B cell (primary cell): Measurements from ENCODE around the gene HSD17B4. TPM values are rescaled to one million over a fixed set of nuclear protein-coding genes. Genes with fewer than 3 reads are reported as not detected.

Experiments used
- ATAC-seq: fragments of 200-7000 bp; cut with Tn5 transposase; one replicate; pipeline ENCODE4 v1.10.0; 2021; ENCODE audit warnings: low read depth, mild to moderate bottlenecking, moderate number of reproducible peaks, moderate library complexity
- CTCF ChIA-PET: fragments of 350-600 bp; sonication (Branson Sonifier 250); formaldehyde crosslinking; loops from one replicate; lab custom pipeline; 2021; ENCODE audit warnings: antibody characterized with exemption, inconsistent platforms; lab: Charles Lee
- POLR2A ChIA-PET: fragments of 350-600 bp; sonication (Branson Sonifier 250); formaldehyde crosslinking; loops from one replicate; lab custom pipeline; 2021; ENCODE audit warnings: antibody characterized with exemption; lab: Charles Lee
- DNase-seq: peaks from one replicate; pipeline ENCODE4 v3.0.0; 2013
- H2AFZ ChIP-seq: 2 replicates; pipeline ENCODE4 v1.6.1; 2012; ENCODE audit warnings: mild to moderate bottlenecking, low read depth, low read length; ENCODE audit not compliant: insufficient read depth, poor library complexity, severe bottlenecking
- H3K27ac ChIP-seq, 2 donors: 1 replicate in 1 of 2; 2 replicates in 1 of 2; pipeline ENCODE4 v1.5.1; 2012 to 2013; ENCODE audit warnings: low read length in 2 of 2, mild to moderate bottlenecking in 2 of 2, moderate library complexity in 1 of 2
- H3K27me3 ChIP-seq, 4 experiments: fragments of 200-600 bp in 1 of 4; sonication (generic) in 1 of 4; replicated peaks in 1 of 4; 1 replicate in 2 of 4; 2 replicates in 2 of 4; pipeline versions ENCODE4 v1.6.1 to v1.7.0; 2013 to 2016; ENCODE audit warnings: low read length in 3 of 4, mild to moderate bottlenecking in 2 of 4, mixed read lengths in 1 of 4, moderate library complexity in 1 of 4; ENCODE audit not compliant: insufficient read depth in 4 of 4, control insufficient read depth in 3 of 4; ENCODE audit errors: control extremely low read depth in 1 of 4
- H3K36me3 ChIP-seq, 2 experiments: replicated peaks in 1 of 2; 1 replicate in 1 of 2; 2 replicates in 1 of 2; pipeline versions ENCODE4 v1.6.1 to v1.7.1; 2013; ENCODE audit warnings: low read length in 1 of 2; ENCODE audit not compliant: insufficient read depth in 2 of 2, control insufficient read depth in 1 of 2; ENCODE audit errors: control extremely low read depth in 1 of 2, extremely low read depth in 1 of 2
- H3K4me1 ChIP-seq, 2 donors: fragments of 200-600 bp in 1 of 2; sonication (generic) in 1 of 2; 1 replicate in 1 of 2; 2 replicates in 1 of 2; pipeline versions ENCODE4 v1.5.1 to v1.6.1; 2013 to 2017; ENCODE audit warnings: low read length in 2 of 2; ENCODE audit not compliant: control insufficient read depth in 2 of 2, insufficient read depth in 2 of 2
- H3K4me2 ChIP-seq: replicated peaks from 2 replicates; pipeline ENCODE3; 2012; ENCODE audit warnings: mild to moderate bottlenecking, low read depth, low read length; ENCODE audit not compliant: poor library complexity, severe bottlenecking
- H3K4me3 ChIP-seq, 5 experiments: fragments of 200-600 bp in 1 of 5; sonication (generic) in 1 of 5; 1 replicate in 3 of 5; 2 replicates in 2 of 5; pipeline versions ENCODE4 v1.5.1 to v1.7.0; 2011 to 2016; ENCODE audit warnings: low read length in 4 of 5, mild to moderate bottlenecking in 4 of 5, low read depth in 2 of 5, control low read depth in 1 of 5, moderate library complexity in 1 of 5; ENCODE audit not compliant: insufficient read depth in 1 of 5; ENCODE audit errors: control extremely low read depth in 1 of 5, extremely low read depth in 1 of 5
- H3K79me2 ChIP-seq: fragments of 200-600 bp; sonication (generic); one replicate; pipeline ENCODE4 v1.6.0; 2016; ENCODE audit warnings: low read length; ENCODE audit not compliant: control insufficient read depth, insufficient read depth
- H3K9ac ChIP-seq: fragments of 200-600 bp; sonication (generic); 2 replicates; pipeline ENCODE4 v1.6.1; 2017; ENCODE audit warnings: mild to moderate bottlenecking, low read length, moderate library complexity
- H3K9me3 ChIP-seq, 3 donors: one replicate each; pipeline versions ENCODE4 v1.6.1 to v1.7.1; 2013; ENCODE audit warnings: low read length in 2 of 3; ENCODE audit not compliant: control insufficient read depth in 2 of 3, insufficient read depth in 1 of 3; ENCODE audit errors: control extremely low read depth in 1 of 3
- H4K20me1 ChIP-seq: 2 replicates; pipeline ENCODE4 v1.6.0; 2012; ENCODE audit warnings: mild to moderate bottlenecking, low read length; ENCODE audit not compliant: insufficient read depth, control insufficient read depth, poor library complexity, severe bottlenecking
- H3K27ac Mint-ChIP-seq: one replicate; pipeline ENCODE4 v1.8.0; 2021; ENCODE audit warnings: mixed read lengths
- H3K27me3 Mint-ChIP-seq: one replicate; pipeline ENCODE4 v1.8.0; 2021; ENCODE audit warnings: mixed read lengths
- H3K4me1 Mint-ChIP-seq: one replicate; pipeline ENCODE4 v1.8.0; 2021; ENCODE audit warnings: mixed read lengths
- H3K4me3 Mint-ChIP-seq: one replicate; pipeline ENCODE4 v1.8.0; 2021; ENCODE audit warnings: mixed read lengths
- H3K9me3 Mint-ChIP-seq: one replicate; pipeline ENCODE4 v1.8.0; 2022; ENCODE audit warnings: mixed read lengths; ENCODE audit not compliant: insufficient read depth
- CTCF ChIP-seq: fragments of 200-600 bp; IDR thresholded peaks from one replicate; pipeline ENCODE4 v1.8.0; 2022; ENCODE audit warnings: antibody characterized with exemption, mild to moderate bottlenecking
- EZH2 ChIP-seq: IDR thresholded peaks from 2 replicates; pipeline ENCODE4 v1.6.1; 2012; ENCODE audit warnings: borderline replicate concordance, low read depth, mild to moderate bottlenecking, moderate library complexity, low read length; ENCODE audit not compliant: insufficient read depth, poor library complexity, severe bottlenecking
- WGBS: methylation state at CpG from one replicate; pipeline ENCODE4 v1.1.5; 2013; ENCODE audit warnings: missing lambda C conversion rate; ENCODE audit not compliant: insufficient coverage; 5-methylcytosine and 5-hydroxymethylcytosine counted together
- intact Hi-C: fragments of 100-400 bp; cut with micrococcal nuclease; formaldehyde crosslinking; loops from one replicate; pipeline ENCODE4 v1.10.0; 2022
- polyA plus RNA-seq: library from polyadenylated mRNA; depleted of rRNA; stranded (reverse); fragments of >200 nt; gene quantifications from 2 replicates; pipeline ENCODE4 v1.2.3, GENCODE V29; 2012
- total RNA-seq, 2 donors: library from RNA; stranded (reverse); fragments of 120-200 nt in 1 of 2; gene quantifications; 1 replicate in 1 of 2; 2 replicates in 1 of 2; pipeline versions ENCODE4 v1.2.3 to v1.2.4, GENCODE V29; 2013 to 2022

Gene HSD17B4
- total and polyA plus RNA-seq, 2 donors (not counting 1 experiment from before 2014, with no cell fraction given), result 114 to 125 TPM

- intact Hi-C loops, result loop anchor here (2.0 to 5.0 kb wide), 3 partner anchors 41 to 431 kb away; partner anchors contain the start of gene DMXL1
- WGBS, result 10% methylated on average over 10 of the region's 12 CpGs
These were observed 710 bp downstream of the HSD17B4 start for GRCh38 chr5:119453040-119453373.

More at GRCh38 chr5:119453040-119453373, 710 bp downstream of the HSD17B4 start:
- H3K9ac ChIP-seq, result peak overlapping the region; percentile 88
- Mint-ChIP-seq H3K27me3 (no peaks in the 10 kb centered on the region), H3K27ac (peak overlapping the region; percentile 97), H3K4me3 (peak overlapping the region; percentile 96), H3K9me3 (peaks cover 4% of the 10 kb centered on the region), H3K4me1 (peaks cover 53% of the 10 kb centered on the region)
- DNase-seq (no peak), ATAC-seq (no peak)
- H3K4me1 ChIP-seq, result peaks cover 32% of the 10 kb centered on the region in 2 donors
- peaks cover 27% of the 10 kb centered on the region for H3K79me2 ChIP-seq
- H3K4me3 ChIP-seq, result peak overlapping the region; percentile 69 to 89 (median 77)
- H3K36me3 ChIP-seq, result peaks cover 0 to 3% of the 10 kb centered on the region in 2 experiments
- TF ChIP-seq EZH2, result no peak
- TF ChIP-seq CTCF, result no peak
- POLR2A ChIA-PET, result no interaction called here
- CTCF ChIA-PET, result interaction anchor here (0.9 to 1.4 kb wide), 3 partner anchors 10 to 18 kb away, joined by 3 read pairs; no protein-coding TSS in a partner anchor
- H3K9me3 ChIP-seq, result peaks cover 0 to 12% (median 0%) of the 10 kb centered on the region in 3 donors
- peak overlapping the region; percentile 92 for H2AFZ ChIP-seq
- H4K20me1 ChIP-seq, result no peaks in the 10 kb centered on the region
- no peaks in the 10 kb centered on the region for H3K27me3 ChIP-seq
- peak overlapping the region; percentile 88 for H3K4me2 ChIP-seq
- peak overlapping the region; percentile 86 to 87 for H3K27ac ChIP-seq
